ENCODE data around the gene FHL1. TPM values are rescaled to one million over a fixed set of nuclear protein-coding genes. Genes with fewer than 3 reads are reported as not detected.

The FHL1 gene
- total RNA-seq, 1 donor from 2014 or later, result 888 TPM

DNA sequence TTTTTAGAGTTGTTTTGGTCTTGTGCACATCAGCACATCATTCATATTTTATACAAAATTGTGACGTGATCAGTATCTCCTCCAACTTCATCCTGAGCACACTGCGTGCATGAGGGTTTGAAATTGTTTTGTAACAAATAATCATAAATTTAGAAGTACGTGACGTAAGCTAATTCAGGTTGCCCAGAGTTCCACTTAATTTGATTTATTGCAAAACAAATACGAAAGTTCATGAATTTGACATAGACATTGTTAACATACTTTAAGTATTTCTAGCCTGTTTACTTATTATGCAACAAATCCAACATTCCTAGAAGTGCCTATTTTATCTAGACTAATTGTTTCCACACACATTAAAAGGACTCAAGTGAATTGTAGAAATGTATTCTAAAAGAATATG is 55.6 kb downstream of the FHL1 start:
- H3K27ac ChIP-seq (ENCODE audit: low read depth, low read length), result peak overlapping the region; percentile 72
- H3K9ac ChIP-seq (ENCODE audit: low read depth in 1 of 3, low read length in 3 of 3), result peak overlapping the region in 2 of 3 donors; percentile 5 to 60
- peak overlapping the region in 2 of 3 donors; percentile 30 to 74 for H3K4me3 ChIP-seq (ENCODE audit: low read length in 3 of 3)
- no peaks in the 10 kb centered on the region for H3K27me3 ChIP-seq (ENCODE audit: control insufficient read depth in 3 of 3, insufficient read depth in 3 of 3, low read length in 3 of 3)
- peaks cover 31 to 42% (median 39%) of the 10 kb centered on the region in 3 donors for H3K36me3 ChIP-seq (ENCODE audit: control insufficient read depth in 3 of 3, insufficient read depth in 3 of 3, low read length in 3 of 3)
- no peaks in the 10 kb centered on the region for H3K9me3 ChIP-seq (ENCODE audit: control insufficient read depth in 3 of 3, low read length in 3 of 3)
- peaks cover 25 to 48% (median 32%) of the 10 kb centered on the region in 3 donors for H3K4me1 ChIP-seq (ENCODE audit: control insufficient read depth in 3 of 3, insufficient read depth in 3 of 3, low read length in 3 of 3)

- Histone ChIP-seq H3K27ac (ENCODE audit: low read depth, low read length) (peak overlapping the region; percentile 72), H3K36me3 (ENCODE audit: control insufficient read depth in 3 of 3, insufficient read depth in 3 of 3, low read length in 3 of 3) (peaks cover 36 to 44% (median 42%) of the 10 kb centered on the region in 3 donors), H3K9me3 (ENCODE audit: control insufficient read depth in 3 of 3, low read length in 3 of 3) (no peaks in the 10 kb centered on the region), H3K4me3 (ENCODE audit: low read length in 3 of 3) (peak overlapping the region in 1 of 3 donors; percentile 62), H3K9ac (ENCODE audit: low read depth in 1 of 3, low read length in 3 of 3) (peak overlapping the region in 2 of 3 donors; percentile 5 to 40), H3K27me3 (ENCODE audit: control insufficient read depth in 3 of 3, insufficient read depth in 3 of 3, low read length in 3 of 3) (no peaks in the 10 kb centered on the region), H3K4me1 (ENCODE audit: control insufficient read depth in 3 of 3, insufficient read depth in 3 of 3, low read length in 3 of 3) (peaks cover 25 to 52% (median 37%) of the 10 kb centered on the region in 3 donors)
These were observed 56.1 kb downstream of the FHL1 start for GRCh38 chrX:136203438-136203837.

- peak overlapping the region; percentile 72 for H3K27ac ChIP-seq (ENCODE audit: low read depth, low read length)
- H3K4me1 ChIP-seq (ENCODE audit: control insufficient read depth in 3 of 3, insufficient read depth in 3 of 3, low read length in 3 of 3), result peaks cover 25 to 54% (median 38%) of the 10 kb centered on the region in 3 donors
- H3K36me3 ChIP-seq (ENCODE audit: control insufficient read depth in 3 of 3, insufficient read depth in 3 of 3, low read length in 3 of 3), result peaks cover 34 to 46% (median 37%) of the 10 kb centered on the region in 3 donors
- peak overlapping the region in 2 of 3 donors; percentile 29 to 62 for H3K4me3 ChIP-seq (ENCODE audit: low read length in 3 of 3)
- H3K9me3 ChIP-seq (ENCODE audit: control insufficient read depth in 3 of 3, low read length in 3 of 3), result no peaks in the 10 kb centered on the region
- H3K27me3 ChIP-seq (ENCODE audit: control insufficient read depth in 3 of 3, insufficient read depth in 3 of 3, low read length in 3 of 3), result no peaks in the 10 kb centered on the region
- peak overlapping the region; percentile 5 to 51 (median 40) for H3K9ac ChIP-seq (ENCODE audit: low read depth in 1 of 3, low read length in 3 of 3)
These were observed 56.6 kb downstream of the FHL1 start for GRCh38 chrX:136203951-136204350.

- Histone ChIP-seq H3K27ac (ENCODE audit: low read depth, low read length) (peak overlapping the region; percentile 72), H3K9ac (ENCODE audit: low read depth in 1 of 3, low read length in 3 of 3) (peak overlapping the region; percentile 57 to 66 (median 63)), H3K4me3 (ENCODE audit: low read length in 3 of 3) (peak overlapping the region; percentile 29 to 62 (median 45)), H3K27me3 (ENCODE audit: control insufficient read depth in 3 of 3, insufficient read depth in 3 of 3, low read length in 3 of 3) (no peaks in the 10 kb centered on the region), H3K9me3 (ENCODE audit: control insufficient read depth in 3 of 3, low read length in 3 of 3) (no peaks in the 10 kb centered on the region), H3K4me1 (ENCODE audit: control insufficient read depth in 3 of 3, insufficient read depth in 3 of 3, low read length in 3 of 3) (peaks cover 25 to 59% (median 40%) of the 10 kb centered on the region in 3 donors), H3K36me3 (ENCODE audit: control insufficient read depth in 3 of 3, insufficient read depth in 3 of 3, low read length in 3 of 3) (peaks cover 34 to 46% (median 37%) of the 10 kb centered on the region in 3 donors)
These were observed 57.2 kb downstream of the FHL1 start for GRCh38 chrX:136204571-136204970.

- Histone ChIP-seq H3K36me3 (ENCODE audit: control insufficient read depth in 3 of 3, insufficient read depth in 3 of 3, low read length in 3 of 3) (peaks cover 36 to 48% (median 45%) of the 10 kb centered on the region in 3 donors), H3K9me3 (ENCODE audit: control insufficient read depth in 3 of 3, low read length in 3 of 3) (no peaks in the 10 kb centered on the region), H3K9ac (ENCODE audit: low read depth in 1 of 3, low read length in 3 of 3) (peak overlapping the region; percentile 57 to 66 (median 63)), H3K27ac (ENCODE audit: low read depth, low read length) (peak overlapping the region; percentile 72), H3K27me3 (ENCODE audit: control insufficient read depth in 3 of 3, insufficient read depth in 3 of 3, low read length in 3 of 3) (no peaks in the 10 kb centered on the region), H3K4me3 (ENCODE audit: low read length in 3 of 3) (peak overlapping the region; percentile 35 to 62 (median 48)), H3K4me1 (ENCODE audit: control insufficient read depth in 3 of 3, insufficient read depth in 3 of 3, low read length in 3 of 3) (peaks cover 25 to 60% (median 38%) of the 10 kb centered on the region in 3 donors)
These were observed 58.6 kb downstream of the FHL1 start for GRCh38 chrX:136205882-136206380.

DNA sequence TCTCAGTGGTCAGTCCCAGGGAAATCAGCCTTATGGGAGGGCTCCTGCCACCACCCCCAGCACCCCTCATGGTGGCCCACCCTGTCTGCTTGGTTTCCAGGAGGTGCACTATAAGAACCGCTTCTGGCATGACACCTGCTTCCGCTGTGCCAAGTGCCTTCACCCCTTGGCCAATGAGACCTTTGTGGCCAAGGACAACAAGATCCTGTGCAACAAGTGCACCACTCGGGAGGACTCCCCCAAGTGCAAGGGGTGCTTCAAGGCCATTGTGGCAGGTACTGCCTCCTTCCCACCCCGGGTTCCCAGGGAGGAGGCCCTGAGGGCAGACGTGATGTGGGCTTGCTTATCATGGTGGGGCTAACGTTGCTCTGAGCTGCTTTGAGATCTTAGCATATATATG is 59.6 kb downstream of the FHL1 start:
- Histone ChIP-seq H3K36me3 (ENCODE audit: control insufficient read depth in 3 of 3, insufficient read depth in 3 of 3, low read length in 3 of 3) (peaks cover 36 to 48% (median 42%) of the 10 kb centered on the region in 3 donors), H3K27me3 (ENCODE audit: control insufficient read depth in 3 of 3, insufficient read depth in 3 of 3, low read length in 3 of 3) (no peaks in the 10 kb centered on the region), H3K9me3 (ENCODE audit: control insufficient read depth in 3 of 3, low read length in 3 of 3) (no peaks in the 10 kb centered on the region), H3K9ac (ENCODE audit: low read depth in 1 of 3, low read length in 3 of 3) (peak overlapping the region in 1 of 3 donors; percentile 45), H3K4me3 (ENCODE audit: low read length in 3 of 3) (peak overlapping the region in 2 of 3 donors; percentile 13 to 38), H3K27ac (ENCODE audit: low read depth, low read length) (peak overlapping the region; percentile 72), H3K4me1 (ENCODE audit: control insufficient read depth in 3 of 3, insufficient read depth in 3 of 3, low read length in 3 of 3) (peaks cover 25 to 54% (median 33%) of the 10 kb centered on the region in 3 donors)

DNA sequence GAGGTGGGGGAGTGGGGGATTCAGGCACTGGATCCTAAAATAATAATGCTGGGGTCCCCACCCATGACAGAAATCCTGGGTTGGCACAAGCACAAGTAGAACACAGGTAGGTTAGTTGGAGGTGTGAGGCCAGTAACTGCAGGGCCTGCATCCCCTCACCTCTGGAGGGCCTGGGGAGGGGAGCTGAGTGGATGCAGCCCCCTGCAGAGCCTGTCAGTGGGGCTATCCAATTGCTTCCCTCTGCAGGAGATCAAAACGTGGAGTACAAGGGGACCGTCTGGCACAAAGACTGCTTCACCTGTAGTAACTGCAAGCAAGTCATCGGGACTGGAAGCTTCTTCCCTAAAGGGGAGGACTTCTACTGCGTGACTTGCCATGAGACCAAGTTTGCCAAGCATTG is 60.2 kb downstream of the FHL1 start:
- Histone ChIP-seq H3K27ac (ENCODE audit: low read depth, low read length) (no peak overlapping the region), H3K9ac (ENCODE audit: low read depth in 1 of 3, low read length in 3 of 3) (peak overlapping the region in 1 of 3 donors; percentile 45), H3K4me3 (ENCODE audit: low read length in 3 of 3) (no peak overlapping the region), H3K9me3 (ENCODE audit: control insufficient read depth in 3 of 3, low read length in 3 of 3) (no peaks in the 10 kb centered on the region), H3K4me1 (ENCODE audit: control insufficient read depth in 3 of 3, insufficient read depth in 3 of 3, low read length in 3 of 3) (peaks cover 23 to 53% (median 31%) of the 10 kb centered on the region in 3 donors), H3K27me3 (ENCODE audit: control insufficient read depth in 3 of 3, insufficient read depth in 3 of 3, low read length in 3 of 3) (no peaks in the 10 kb centered on the region), H3K36me3 (ENCODE audit: control insufficient read depth in 3 of 3, insufficient read depth in 3 of 3, low read length in 3 of 3) (peaks cover 34 to 48% (median 42%) of the 10 kb centered on the region in 3 donors)

DNA sequence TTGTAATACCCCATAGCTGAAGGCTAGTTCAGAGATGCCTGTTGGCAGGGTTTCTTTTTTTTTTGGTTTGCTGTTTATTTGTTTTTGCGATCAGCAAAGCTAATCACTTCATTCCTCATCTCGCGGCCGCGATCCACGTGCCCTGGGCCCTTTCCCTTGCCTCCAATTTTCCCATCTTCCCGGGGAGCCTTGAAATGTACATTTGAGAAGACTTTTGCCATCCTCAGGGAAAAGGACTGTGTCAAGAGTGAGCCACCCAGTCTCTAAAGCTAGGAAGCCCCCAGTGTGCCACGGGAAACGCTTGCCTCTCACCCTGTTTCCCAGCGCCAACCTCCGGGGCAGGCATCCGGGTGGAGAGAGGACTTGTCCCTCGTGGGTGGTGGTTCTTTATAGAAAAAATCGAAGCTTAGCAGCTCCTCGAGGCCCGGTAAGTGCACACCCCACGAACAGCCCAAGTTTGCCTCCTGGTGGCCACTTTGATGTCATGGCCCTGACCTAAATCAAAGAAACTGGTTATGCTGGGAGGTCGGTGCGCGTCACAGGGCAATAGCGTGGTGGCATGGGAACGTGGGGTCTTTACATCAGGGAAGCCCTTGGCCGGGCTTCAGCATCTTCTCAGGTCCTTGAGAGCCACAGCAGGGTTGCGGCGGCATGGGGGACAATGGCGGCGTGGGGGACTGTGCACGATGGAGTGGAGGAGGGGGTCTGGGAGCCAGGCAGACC is 61.8 kb downstream of the FHL1 start:
- H3K27me3 ChIP-seq (ENCODE audit: control insufficient read depth in 3 of 3, insufficient read depth in 3 of 3, low read length in 3 of 3), result no peaks in the 10 kb centered on the region
- H3K4me3 ChIP-seq (ENCODE audit: low read length in 3 of 3), result no peak overlapping the region
- H3K36me3 ChIP-seq (ENCODE audit: control insufficient read depth in 3 of 3, insufficient read depth in 3 of 3, low read length in 3 of 3), result peaks cover 34 to 44% (median 39%) of the 10 kb centered on the region in 3 donors
- peak overlapping the region; percentile 65 for H3K27ac ChIP-seq (ENCODE audit: low read depth, low read length)
- H3K9ac ChIP-seq (ENCODE audit: low read depth in 1 of 3, low read length in 3 of 3), result peak overlapping the region in 2 of 3 donors; percentile 8 to 27
- H3K4me1 ChIP-seq (ENCODE audit: control insufficient read depth in 3 of 3, insufficient read depth in 3 of 3, low read length in 3 of 3), result peaks cover 12 to 44% (median 29%) of the 10 kb centered on the region in 3 donors
- no peaks in the 10 kb centered on the region for H3K9me3 ChIP-seq (ENCODE audit: control insufficient read depth in 3 of 3, low read length in 3 of 3)

- no peaks in the 10 kb centered on the region for H3K27me3 ChIP-seq (ENCODE audit: control insufficient read depth in 3 of 3, insufficient read depth in 3 of 3, low read length in 3 of 3)
- H3K36me3 ChIP-seq (ENCODE audit: control insufficient read depth in 3 of 3, insufficient read depth in 3 of 3, low read length in 3 of 3), result peaks cover 32 to 43% (median 39%) of the 10 kb centered on the region in 3 donors
- H3K9ac ChIP-seq (ENCODE audit: low read depth in 1 of 3, low read length in 3 of 3), result no peak overlapping the region
- peaks cover 6 to 43% (median 26%) of the 10 kb centered on the region in 3 donors for H3K4me1 ChIP-seq (ENCODE audit: control insufficient read depth in 3 of 3, insufficient read depth in 3 of 3, low read length in 3 of 3)
- peak overlapping the region; percentile 65 for H3K27ac ChIP-seq (ENCODE audit: low read depth, low read length)
- no peaks in the 10 kb centered on the region for H3K9me3 ChIP-seq (ENCODE audit: control insufficient read depth in 3 of 3, low read length in 3 of 3)
- H3K4me3 ChIP-seq (ENCODE audit: low read length in 3 of 3), result no peak overlapping the region
These were observed 62.4 kb downstream of the FHL1 start for GRCh38 chrX:136209751-136210150.

DNA sequence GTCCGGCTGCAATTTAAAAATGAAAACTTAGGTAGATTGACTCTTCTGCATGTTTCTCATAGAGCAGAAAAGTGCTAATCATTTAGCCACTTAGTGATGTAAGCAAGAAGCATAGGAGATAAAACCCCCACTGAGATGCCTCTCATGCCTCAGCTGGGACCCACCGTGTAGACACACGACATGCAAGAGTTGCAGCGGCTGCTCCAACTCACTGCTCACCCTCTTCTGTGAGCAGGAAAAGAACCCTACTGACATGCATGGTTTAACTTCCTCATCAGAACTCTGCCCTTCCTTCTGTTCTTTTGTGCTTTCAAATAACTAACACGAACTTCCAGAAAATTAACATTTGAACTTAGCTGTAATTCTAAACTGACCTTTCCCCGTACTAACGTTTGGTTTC is 62.9 kb downstream of the FHL1 start:
- Histone ChIP-seq H3K9me3 (ENCODE audit: control insufficient read depth in 3 of 3, low read length in 3 of 3) (no peaks in the 10 kb centered on the region), H3K27me3 (ENCODE audit: control insufficient read depth in 3 of 3, insufficient read depth in 3 of 3, low read length in 3 of 3) (no peaks in the 10 kb centered on the region), H3K36me3 (ENCODE audit: control insufficient read depth in 3 of 3, insufficient read depth in 3 of 3, low read length in 3 of 3) (peaks cover 32 to 43% (median 39%) of the 10 kb centered on the region in 3 donors), H3K4me3 (ENCODE audit: low read length in 3 of 3) (no peak overlapping the region), H3K4me1 (ENCODE audit: control insufficient read depth in 3 of 3, insufficient read depth in 3 of 3, low read length in 3 of 3) (peaks cover 2 to 47% (median 26%) of the 10 kb centered on the region in 3 donors), H3K27ac (ENCODE audit: low read depth, low read length) (no peak overlapping the region), H3K9ac (ENCODE audit: low read depth in 1 of 3, low read length in 3 of 3) (no peak overlapping the region)

All from skeletal muscle tissue (tissue), 4 donors.